Subcutaneous abdominal adipose tissue (tissue), 5 donors: Measurements from ENCODE around the gene TSEN54.
A peak's percentile ranks its signal among the peaks of the same experiment; 100 is the strongest.

Experiments used
- H3K27ac ChIP-seq: one replicate; pipeline ENCODE4 v1.7.0; 2013; ENCODE audit warnings: low read depth, mild to moderate bottlenecking, inconsistent platforms, low read length, moderate library complexity
- H3K27me3 ChIP-seq, 5 donors: one replicate each; pipeline ENCODE4 v1.7.0; 2013; ENCODE audit warnings: low read length in 5 of 5, inconsistent platforms in 1 of 5; ENCODE audit not compliant: control insufficient read depth in 5 of 5, insufficient read depth in 4 of 5
- H3K36me3 ChIP-seq, 5 donors: one replicate each; pipeline ENCODE4 v1.7.0; 2013; ENCODE audit warnings: low read length in 5 of 5; ENCODE audit not compliant: control insufficient read depth in 5 of 5, insufficient read depth in 5 of 5
- H3K4me1 ChIP-seq, 5 donors: one replicate each; pipeline ENCODE4 v1.7.0; 2013; ENCODE audit warnings: low read length in 5 of 5, mild to moderate bottlenecking in 3 of 5, moderate library complexity in 1 of 5; ENCODE audit not compliant: control insufficient read depth in 5 of 5, insufficient read depth in 5 of 5
- H3K4me3 ChIP-seq, 5 donors: one replicate each; pipeline ENCODE4 v1.7.0; 2013; ENCODE audit warnings: low read length in 5 of 5, low read depth in 1 of 5
- H3K9ac ChIP-seq, 5 donors: one replicate each; pipeline ENCODE4 v1.7.0; 2013; ENCODE audit warnings: low read length in 5 of 5, mild to moderate bottlenecking in 4 of 5, moderate library complexity in 3 of 5
- H3K9me3 ChIP-seq, 5 donors: one replicate each; pipeline ENCODE4 v1.7.0; 2013; ENCODE audit warnings: low read length in 5 of 5; ENCODE audit not compliant: control insufficient read depth in 5 of 5
- donor health status: healthy.
- donor health status: healthy.
- donor health status: healthy.
- donor health status: healthy.
- donor health status: healthy.

TSEN54 gene

GRCh38 chr17:75508931-75509361 is 7.4 kb upstream of the TSEN54 start:
- Histone ChIP-seq H3K36me3 (peaks cover 0 to 70% (median 48%) of the 10 kb centered on the region in 5 donors), H3K9me3 (no peaks in the 10 kb centered on the region), H3K27ac (peak overlapping the region; percentile 80), H3K27me3 (no peaks in the 10 kb centered on the region), H3K9ac (peak overlapping the region in 4 of 5 donors; percentile 13 to 60 (median 24)), H3K4me3 (peak overlapping the region in 3 of 5 donors; percentile 38 to 57 (median 53)), H3K4me1 (peaks cover 2 to 80% (median 36%) of the 10 kb centered on the region in 5 donors)

- Histone ChIP-seq H3K4me1 (peaks cover 5 to 81% (median 43%) of the 10 kb centered on the region in 5 donors), H3K27ac (peak overlapping the region; percentile 80), H3K36me3 (peaks cover 0 to 63% (median 41%) of the 10 kb centered on the region in 5 donors), H3K9ac (peak overlapping the region in 2 of 5 donors; percentile 13 to 60), H3K4me3 (peak overlapping the region in 4 of 5 donors; percentile 38 to 57 (median 50)), H3K27me3 (no peaks in the 10 kb centered on the region), H3K9me3 (no peaks in the 10 kb centered on the region)
These were observed 6.6 kb upstream of the TSEN54 start for GRCh38 chr17:75509528-75510258.

GRCh38 chr17:75511270-75511609 is 5.1 kb upstream of the TSEN54 start:
- Histone ChIP-seq H3K36me3 (peaks cover 0 to 47% (median 25%) of the 10 kb centered on the region in 5 donors), H3K9ac (peak overlapping the region in 3 of 5 donors; percentile 29 to 73 (median 55)), H3K27me3 (no peaks in the 10 kb centered on the region), H3K9me3 (no peaks in the 10 kb centered on the region), H3K4me1 (peaks cover 5 to 76% (median 54%) of the 10 kb centered on the region in 5 donors), H3K4me3 (peak overlapping the region in 4 of 5 donors; percentile 29 to 83 (median 80)), H3K27ac (peak overlapping the region; percentile 79)

- H3K4me3 ChIP-seq = peak overlapping the region in 4 of 5 donors; percentile 36 to 83 (median 80)
- H3K27ac ChIP-seq = peak overlapping the region; percentile 79
- H3K9ac ChIP-seq = peak overlapping the region; percentile 29 to 73 (median 48)
- peaks cover 5 to 78% (median 57%) of the 10 kb centered on the region in 5 donors for H3K4me1 ChIP-seq
- no peaks in the 10 kb centered on the region for H3K27me3 ChIP-seq
- H3K9me3 ChIP-seq = no peaks in the 10 kb centered on the region
- peaks cover 0 to 41% (median 19%) of the 10 kb centered on the region in 5 donors for H3K36me3 ChIP-seq
These were observed 4.4 kb upstream of the TSEN54 start for GRCh38 chr17:75511610-75512575.

GRCh38 chr17:75512926-75513640 is 3.2 kb upstream of the TSEN54 start:
- no peaks in the 10 kb centered on the region for H3K9me3 ChIP-seq
- peak overlapping the region; percentile 62 to 92 (median 81) for H3K4me3 ChIP-seq
- peak overlapping the region in 3 of 5 donors; percentile 56 to 88 (median 58) for H3K9ac ChIP-seq
- peaks cover 5 to 86% (median 67%) of the 10 kb centered on the region in 5 donors for H3K4me1 ChIP-seq
- H3K27ac ChIP-seq = peak overlapping the region; percentile 79
- no peaks in the 10 kb centered on the region for H3K27me3 ChIP-seq
- peaks cover 0 to 33% (median 13%) of the 10 kb centered on the region in 5 donors for H3K36me3 ChIP-seq

GRCh38 chr17:75513641-75514000 is 2.7 kb upstream of the TSEN54 start:
- H3K9me3 ChIP-seq = no peaks in the 10 kb centered on the region
- peak overlapping the region; percentile 62 to 92 (median 81) for H3K4me3 ChIP-seq
- peak overlapping the region in 4 of 5 donors; percentile 56 to 93 (median 86) for H3K9ac ChIP-seq
- peaks cover 0 to 28% (median 11%) of the 10 kb centered on the region in 5 donors for H3K36me3 ChIP-seq
- H3K4me1 ChIP-seq = peaks cover 5 to 80% (median 62%) of the 10 kb centered on the region in 5 donors
- no peaks in the 10 kb centered on the region for H3K27me3 ChIP-seq
- H3K27ac ChIP-seq = peak overlapping the region; percentile 79

GRCh38 chr17:75514299-75514918 is 1.9 kb upstream of the TSEN54 start:
- Histone ChIP-seq H3K36me3 (peaks cover 0 to 25% (median 7%) of the 10 kb centered on the region in 5 donors), H3K27me3 (no peaks in the 10 kb centered on the region), H3K9me3 (no peaks in the 10 kb centered on the region), H3K27ac (peak overlapping the region; percentile 79), H3K4me3 (peak overlapping the region; percentile 78 to 92 (median 81)), H3K9ac (peak overlapping the region; percentile 63 to 93 (median 85)), H3K4me1 (peaks cover 5 to 72% (median 55%) of the 10 kb centered on the region in 5 donors)

GRCh38 chr17:75514919-75515495 is 1.3 kb upstream of the TSEN54 start:
- H3K27me3 ChIP-seq = no peaks in the 10 kb centered on the region
- peaks cover 0 to 19% (median 9%) of the 10 kb centered on the region in 5 donors for H3K36me3 ChIP-seq
- H3K9me3 ChIP-seq = no peaks in the 10 kb centered on the region
- peak overlapping the region; percentile 78 to 92 (median 81) for H3K4me3 ChIP-seq
- peak overlapping the region; percentile 63 to 93 (median 85) for H3K9ac ChIP-seq
- H3K27ac ChIP-seq = peak overlapping the region; percentile 79
- peaks cover 5 to 70% (median 55%) of the 10 kb centered on the region in 5 donors for H3K4me1 ChIP-seq
